GM18861 (cell line): Measurements from ENCODE around the gene DNAH6.
"Not testable (repeated sequence)": the region's sequence is repeated elsewhere in the genome, so short reads cannot be mapped to it uniquely, and the experiment has no call there.

Experiments
- ATAC-seq: cut with Tn5 transposase; IDR thresholded peaks from one replicate; pipeline ENCODE4 v1.9.1; 2021; ENCODE audit not compliant: unreplicated experiment

Gene DNAH6

GRCh38 chr2:84732897-84733778 is 216.8 kb downstream of the DNAH6 start:
- ATAC-seq, result no peak

DNA sequence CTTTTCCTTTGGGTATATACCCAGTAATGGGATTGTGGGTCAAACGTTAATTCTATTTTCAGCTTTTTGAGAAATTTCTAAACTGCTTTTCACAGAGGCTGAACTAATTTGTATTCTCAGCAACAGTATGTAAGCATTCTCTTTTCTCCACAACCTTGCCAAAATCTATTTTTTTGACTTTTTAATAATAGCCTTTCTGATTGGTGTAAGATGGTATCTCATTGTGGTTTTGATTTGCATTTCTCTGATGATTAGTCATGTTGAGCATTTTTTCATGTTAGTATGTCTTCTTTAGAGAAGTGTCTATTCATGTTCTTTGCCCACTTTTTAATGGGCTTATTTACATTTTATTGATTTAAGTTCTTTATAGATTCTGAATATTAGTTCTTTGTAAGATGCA is 219.1 kb downstream of the DNAH6 start:
- no peak for ATAC-seq

- peak; percentile 96 for ATAC-seq
Measured at GRCh38 chr2:84741182-84741822, 225.0 kb downstream of the DNAH6 start.

GRCh38 chr2:84748341-84748740 is 232.0 kb downstream of the DNAH6 start:
- no peak for ATAC-seq

- ATAC-seq, result no peak
Measured at GRCh38 chr2:84749442-84749841, 233.1 kb downstream of the DNAH6 start.

DNA sequence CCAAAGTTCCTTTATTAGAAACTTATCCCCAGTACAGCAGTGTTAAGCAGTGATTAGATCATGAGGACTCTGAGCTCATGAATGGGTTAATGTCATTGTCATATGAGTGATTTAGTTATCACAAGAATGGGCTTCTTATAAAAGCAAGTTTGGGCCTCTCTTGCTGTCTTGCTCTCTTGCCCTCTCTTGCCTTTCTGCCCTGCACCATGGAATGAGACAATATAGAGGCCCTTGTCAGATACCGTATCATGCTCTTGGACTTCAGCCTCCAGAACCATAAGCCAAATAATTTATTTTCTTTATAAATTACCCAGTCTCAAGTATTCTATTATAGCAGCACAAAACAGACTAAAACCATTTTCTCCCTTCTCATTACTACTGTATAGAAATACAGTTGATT is 238.8 kb downstream of the DNAH6 start:
- no peak for ATAC-seq

GRCh38 chr2:84757648-84758047 is 241.3 kb downstream of the DNAH6 start:
- ATAC-seq, result no peak

DNA sequence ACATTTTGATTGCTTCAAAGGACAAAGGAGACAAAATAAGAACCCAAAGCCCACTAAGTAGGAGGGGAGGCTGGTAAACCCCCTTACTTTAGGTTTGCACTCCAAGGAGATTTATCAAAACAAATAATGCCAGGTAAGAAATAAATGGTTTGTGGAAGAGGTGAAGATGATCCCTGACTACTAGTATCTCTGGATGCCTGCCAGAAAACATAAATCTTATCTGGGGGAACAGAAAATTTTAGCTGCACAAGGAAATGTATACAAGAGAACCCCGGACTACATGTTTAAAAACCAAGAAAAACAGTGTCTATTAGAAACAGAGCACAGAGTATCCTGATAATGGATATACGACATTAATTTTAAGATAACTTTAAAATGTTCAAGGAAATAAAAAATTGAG is 250.5 kb downstream of the DNAH6 start:
- no peak for ATAC-seq

GRCh38 chr2:84768840-84769239 is 252.5 kb downstream of the DNAH6 start:
- ATAC-seq, result no peak

GRCh38 chr2:84770280-84770679 is 254.0 kb downstream of the DNAH6 start:
- no peak for ATAC-seq

DNA sequence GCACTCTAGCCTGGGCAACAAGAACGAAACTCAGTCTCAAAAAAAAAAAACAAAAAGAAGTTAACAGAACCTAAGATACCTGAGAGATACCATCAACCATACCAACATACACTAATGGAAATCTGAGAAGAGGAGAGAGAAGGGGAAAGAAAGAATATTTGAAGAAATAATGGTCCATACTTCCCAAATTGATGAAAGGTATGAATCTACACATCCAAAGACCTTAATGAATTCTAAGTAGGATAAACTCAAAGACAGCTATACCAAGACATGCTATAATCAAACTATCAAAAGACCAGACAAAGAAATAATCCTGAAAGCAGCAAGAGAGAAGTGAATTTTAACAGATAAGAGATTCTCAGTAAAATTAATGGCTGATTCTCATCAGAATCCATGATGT is 255.0 kb downstream of the DNAH6 start:
- no peak for ATAC-seq

DNA sequence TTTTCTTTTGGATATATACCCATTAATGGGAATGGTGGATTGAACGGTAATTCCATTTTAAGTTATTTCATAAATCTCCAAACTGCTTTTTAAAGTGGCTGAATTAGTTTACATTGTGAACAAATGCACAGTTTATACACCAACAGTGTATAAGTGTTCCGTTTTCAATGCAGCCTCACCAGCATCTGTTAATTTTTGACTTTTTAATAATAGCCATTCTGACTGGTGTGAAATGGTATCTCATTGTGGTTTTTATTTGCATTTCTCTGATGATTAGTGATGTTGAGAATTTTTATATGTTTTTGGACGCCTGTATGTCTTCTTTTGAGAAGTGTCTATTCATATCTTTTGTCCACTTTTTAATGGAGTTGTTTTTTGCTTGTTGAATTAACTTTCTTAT is 257.3 kb downstream of the DNAH6 start:
- not testable (repeated sequence) for ATAC-seq

DNA sequence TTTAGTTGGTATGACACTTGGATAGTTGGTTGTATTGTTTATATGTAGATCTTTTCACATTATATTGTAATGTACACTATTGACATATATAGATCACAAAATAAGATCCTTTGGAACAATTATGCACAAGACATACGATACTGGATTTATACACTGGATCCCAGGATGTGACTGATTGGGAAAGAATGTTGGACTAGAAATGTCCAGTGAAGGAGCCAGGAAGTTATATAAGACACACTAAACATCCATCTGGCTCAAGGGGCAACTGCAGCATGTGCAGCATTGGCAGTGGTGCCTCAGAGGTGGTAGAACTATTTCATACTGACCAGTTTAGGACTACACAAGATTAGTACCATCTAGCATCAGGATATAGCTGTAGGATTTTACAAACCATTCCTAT is 259.7 kb downstream of the DNAH6 start:
- no peak for ATAC-seq

DNA sequence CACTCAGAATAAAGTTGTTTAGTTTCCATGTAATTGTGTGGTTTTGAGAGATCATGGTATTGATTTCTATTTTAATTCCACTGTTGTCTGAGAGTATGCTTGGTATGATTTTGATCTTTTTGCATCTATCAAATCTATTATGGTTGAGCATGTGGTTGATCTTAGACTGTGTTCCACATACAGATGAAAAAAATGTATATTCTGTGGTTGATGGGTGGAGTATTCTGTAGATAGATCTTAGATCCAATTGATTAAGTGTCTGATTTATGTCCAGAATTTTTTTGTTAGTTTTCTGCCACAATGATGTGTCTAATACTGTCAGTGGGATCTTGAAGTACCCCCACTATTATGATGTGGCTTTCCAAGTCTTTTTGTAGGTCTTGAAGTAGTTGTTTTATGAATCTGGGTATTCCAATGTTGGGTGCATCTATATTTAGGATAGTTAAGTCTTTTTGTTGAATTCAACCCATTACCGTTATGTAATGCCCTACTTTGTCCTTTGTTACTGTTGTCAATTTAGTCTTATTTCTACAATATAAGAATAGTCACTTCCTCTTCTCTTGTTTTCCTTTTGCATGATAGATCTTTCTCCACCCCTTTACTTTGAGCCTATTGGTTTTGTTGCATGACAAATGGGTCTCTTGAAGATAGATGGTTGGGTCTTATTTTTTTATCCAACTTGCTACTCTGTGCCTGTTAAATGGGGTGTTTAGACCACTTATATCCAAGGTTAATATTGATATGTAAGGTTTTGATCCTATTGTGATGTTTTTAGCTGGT is 262.8 kb downstream of the DNAH6 start:
- no peak for ATAC-seq

- no peak for ATAC-seq
Measured at GRCh38 chr2:84779781-84780180, 263.5 kb downstream of the DNAH6 start.

DNA sequence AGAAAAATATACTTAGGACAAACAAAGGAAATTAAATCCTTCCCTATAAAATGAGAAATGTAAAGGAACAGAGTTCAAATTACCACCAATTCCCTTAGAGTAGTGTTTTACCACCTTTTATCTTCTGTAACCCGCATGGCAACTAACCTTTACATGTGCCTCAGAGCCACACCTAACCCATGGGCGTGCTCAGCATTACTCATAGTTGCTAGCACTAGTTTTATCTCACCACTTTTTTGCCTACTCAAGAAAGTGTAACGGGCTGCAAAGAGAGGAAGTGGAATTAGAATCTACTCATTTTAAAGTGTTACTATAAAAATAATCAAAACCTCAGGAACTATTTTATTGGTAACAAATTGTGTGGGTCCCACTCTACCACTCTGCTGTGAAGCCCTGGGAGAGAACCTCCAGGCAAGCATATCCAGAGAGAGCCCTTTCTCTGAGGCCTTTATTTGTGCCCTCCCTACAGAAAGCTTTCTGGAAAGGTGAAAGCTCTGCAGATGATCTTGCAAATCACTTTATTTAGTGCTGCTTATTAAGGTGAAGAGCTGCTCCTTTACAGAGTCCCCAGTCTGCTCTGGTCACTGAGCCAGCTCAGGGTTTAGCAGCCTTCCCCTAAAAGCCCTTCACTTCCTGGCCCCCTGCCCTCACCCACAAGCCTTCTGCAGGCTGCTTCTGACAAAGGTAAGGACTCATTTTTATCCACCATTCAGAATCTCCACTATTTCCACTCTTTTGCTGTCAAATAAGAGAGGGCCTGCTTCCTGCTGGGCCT is 265.8 kb downstream of the DNAH6 start:
- peak; percentile 70 for ATAC-seq

DNA sequence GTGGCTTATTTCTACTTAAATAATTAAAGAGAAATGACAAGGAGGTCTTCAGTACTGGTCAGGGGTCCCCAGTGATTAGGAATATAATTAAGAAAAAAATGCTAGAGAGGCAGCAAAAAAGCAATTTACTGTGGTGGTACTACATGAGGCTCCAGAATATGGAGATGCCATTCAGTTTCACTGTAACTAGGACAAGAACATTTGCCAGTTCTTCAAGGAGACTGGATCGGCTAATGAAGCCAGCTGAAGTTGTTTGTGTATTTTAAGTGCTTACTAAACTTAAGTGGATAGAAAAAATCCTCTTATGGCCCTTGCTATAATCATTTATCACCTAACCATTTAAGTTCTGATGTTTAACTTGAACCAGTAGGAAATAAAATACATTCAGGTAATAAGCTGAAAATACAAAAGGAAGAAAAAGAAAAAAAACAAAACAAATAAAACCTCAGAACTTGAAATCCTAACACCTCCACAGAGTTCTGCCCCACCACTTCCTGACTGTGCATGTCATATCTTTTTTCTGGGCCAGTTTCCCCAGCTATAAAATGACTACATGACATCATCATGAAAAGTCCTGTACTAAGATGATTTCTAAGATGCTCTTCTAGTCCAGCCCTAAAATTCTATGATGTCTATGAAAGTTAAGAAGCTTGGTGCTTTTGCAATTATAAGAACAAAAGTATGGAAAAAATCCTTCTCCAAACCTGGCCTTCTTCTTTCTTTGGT is 266.6 kb downstream of the DNAH6 start:
- ATAC-seq, result no peak

GRCh38 chr2:84785950-84786349 is 269.7 kb downstream of the DNAH6 start:
- no peak for ATAC-seq

DNA sequence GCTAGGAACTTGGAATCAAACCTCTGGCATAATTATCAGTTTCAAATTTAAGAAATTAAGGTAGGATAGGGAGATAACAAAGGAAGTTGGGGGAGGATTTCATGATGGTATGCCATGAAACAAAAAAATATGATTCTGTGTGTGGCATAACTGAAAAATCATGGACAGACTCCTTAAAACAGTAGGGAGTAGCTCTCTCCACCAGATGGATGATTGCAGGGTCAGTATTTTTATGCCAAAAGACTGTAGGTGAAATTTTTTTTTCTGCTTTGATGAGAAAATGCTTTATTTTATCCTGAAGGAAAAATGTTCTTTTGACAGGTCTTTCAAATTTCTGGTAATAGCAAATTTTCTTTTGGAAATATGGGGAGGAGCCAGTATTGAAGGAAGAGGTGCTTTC is 270.3 kb downstream of the DNAH6 start:
- ATAC-seq, result no peak

- ATAC-seq, result no peak
Measured at GRCh38 chr2:84788027-84788426, 271.7 kb downstream of the DNAH6 start.
